Nephron (organoid): ENCODE measurements around the gene SLCO1A2.

Source experiments
- H3K27ac Mint-ChIP-seq, 3 experiments: 2 replicates each; pipeline ENCODE4 v1.8.0; 2020; ENCODE audit warnings: mixed read lengths in 3 of 3, mild to moderate bottlenecking in 2 of 3, moderate library complexity in 1 of 3
- H3K27me3 Mint-ChIP-seq: 2 replicates; pipeline ENCODE4 v1.8.0; 2021; ENCODE audit warnings: low read depth, mild to moderate bottlenecking, moderate library complexity, mixed read lengths
- H3K36me3 Mint-ChIP-seq: 2 replicates; pipeline ENCODE4 v1.8.0; 2020; ENCODE audit warnings: low read depth, mixed read lengths
- H3K4me1 Mint-ChIP-seq: 2 replicates; pipeline ENCODE4 v1.8.0; 2020; ENCODE audit warnings: mixed read lengths
- H3K4me3 Mint-ChIP-seq, 3 experiments: 2 replicates each; pipeline ENCODE4 v1.8.0; 2020; ENCODE audit warnings: mild to moderate bottlenecking in 3 of 3, mixed read lengths in 3 of 3, moderate library complexity in 2 of 3
- H3K9me3 Mint-ChIP-seq: 2 replicates; pipeline ENCODE4 v1.8.0; 2020; ENCODE audit warnings: mixed read lengths
- TF ChIP-seq, protein P1 (sequence below), 3 experiments: fragments of 200-600 bp; sonication (generic); IDR thresholded peaks; one replicate each; pipeline ENCODE4 v1.5.0; 2021; ENCODE audit warnings: antibody characterized with exemption in 3 of 3; ENCODE audit not compliant: unreplicated experiment in 3 of 3

SLCO1A2 gene

DNA sequence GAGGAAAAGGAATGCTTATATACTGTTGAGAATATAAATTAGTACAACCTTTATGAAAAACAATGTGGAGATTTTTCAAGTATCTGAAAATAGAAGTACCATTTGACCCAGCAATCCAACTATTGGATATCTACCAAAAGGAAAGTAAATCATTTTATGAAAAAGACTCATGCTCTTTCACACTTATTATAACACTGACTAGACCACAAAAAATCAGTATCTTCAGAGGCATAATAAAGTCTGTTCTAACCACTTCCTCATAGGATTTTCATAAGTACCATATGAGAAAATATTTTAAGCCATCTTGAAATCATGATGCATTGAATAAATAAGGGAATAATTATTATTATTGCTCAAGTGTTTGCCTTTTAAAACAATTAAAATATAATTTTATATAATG, 112.9 kb downstream of the SLCO1A2 start:
- H3K27me3 Mint-ChIP-seq = no peaks in the 10 kb centered on the region
- TF ChIP-seq, protein P1, sequence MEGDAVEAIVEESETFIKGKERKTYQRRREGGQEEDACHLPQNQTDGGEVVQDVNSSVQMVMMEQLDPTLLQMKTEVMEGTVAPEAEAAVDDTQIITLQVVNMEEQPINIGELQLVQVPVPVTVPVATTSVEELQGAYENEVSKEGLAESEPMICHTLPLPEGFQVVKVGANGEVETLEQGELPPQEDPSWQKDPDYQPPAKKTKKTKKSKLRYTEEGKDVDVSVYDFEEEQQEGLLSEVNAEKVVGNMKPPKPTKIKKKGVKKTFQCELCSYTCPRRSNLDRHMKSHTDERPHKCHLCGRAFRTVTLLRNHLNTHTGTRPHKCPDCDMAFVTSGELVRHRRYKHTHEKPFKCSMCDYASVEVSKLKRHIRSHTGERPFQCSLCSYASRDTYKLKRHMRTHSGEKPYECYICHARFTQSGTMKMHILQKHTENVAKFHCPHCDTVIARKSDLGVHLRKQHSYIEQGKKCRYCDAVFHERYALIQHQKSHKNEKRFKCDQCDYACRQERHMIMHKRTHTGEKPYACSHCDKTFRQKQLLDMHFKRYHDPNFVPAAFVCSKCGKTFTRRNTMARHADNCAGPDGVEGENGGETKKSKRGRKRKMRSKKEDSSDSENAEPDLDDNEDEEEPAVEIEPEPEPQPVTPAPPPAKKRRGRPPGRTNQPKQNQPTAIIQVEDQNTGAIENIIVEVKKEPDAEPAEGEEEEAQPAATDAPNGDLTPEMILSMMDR (IDR thresholded peaks at IDR 0.05; ENCODE audit: unreplicated experiment in 3 of 3) = no peak
- H3K36me3 Mint-ChIP-seq = no peaks in the 10 kb centered on the region
- H3K4me1 Mint-ChIP-seq = no peaks in the 10 kb centered on the region
- H3K4me3 Mint-ChIP-seq = no peak overlapping the region
- H3K27ac Mint-ChIP-seq = no peak overlapping the region
- H3K9me3 Mint-ChIP-seq = no peaks in the 10 kb centered on the region

DNA sequence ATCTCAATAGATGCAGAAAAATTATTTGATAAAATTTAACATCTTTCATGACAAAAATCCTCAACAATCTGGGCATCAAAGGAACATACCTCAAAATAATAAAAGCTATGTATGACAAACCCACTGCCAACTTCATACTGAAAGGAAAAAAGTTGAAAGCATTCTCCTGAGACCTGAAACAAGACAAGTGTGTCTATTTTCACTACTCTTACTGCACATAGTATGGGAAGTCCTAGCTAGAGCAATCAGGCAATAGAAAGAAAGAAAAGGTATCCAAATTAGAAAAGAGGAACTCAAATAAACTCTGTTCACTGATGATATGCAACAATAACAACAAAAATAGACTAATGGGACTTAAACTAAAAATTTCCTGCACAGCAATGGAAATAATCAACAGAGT, 113.6 kb downstream of the SLCO1A2 start:
- Mint-ChIP-seq H3K9me3 (no peaks in the 10 kb centered on the region), H3K27me3 (no peaks in the 10 kb centered on the region), H3K36me3 (no peaks in the 10 kb centered on the region), H3K4me3 (no peak overlapping the region), H3K4me1 (no peaks in the 10 kb centered on the region), H3K27ac (no peak overlapping the region)
- TF ChIP-seq, protein P1 (IDR thresholded peaks at IDR 0.05; ENCODE audit: unreplicated experiment in 3 of 3) = no peak

DNA sequence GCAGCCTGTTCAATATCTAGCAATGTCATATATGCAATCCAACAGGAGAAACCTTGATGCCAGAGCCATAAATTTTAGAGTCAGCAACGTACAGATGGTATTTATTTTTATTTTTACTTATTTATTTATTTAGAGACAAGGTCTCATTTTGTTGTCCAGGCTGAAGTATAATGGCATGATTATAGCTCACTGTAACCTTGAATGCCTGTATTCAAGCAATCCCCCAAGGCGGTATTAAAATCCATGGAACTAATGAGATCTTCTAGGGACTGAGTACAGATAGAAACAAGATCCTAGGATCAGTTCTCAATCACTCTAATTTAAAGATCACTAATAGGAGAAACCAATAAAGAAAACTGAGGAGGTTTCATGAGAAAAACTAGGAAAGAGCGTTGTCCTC, 114.5 kb downstream of the SLCO1A2 start:
- Mint-ChIP-seq H3K4me1 (no peaks in the 10 kb centered on the region), H3K27ac (no peak overlapping the region), H3K27me3 (no peaks in the 10 kb centered on the region), H3K36me3 (no peaks in the 10 kb centered on the region), H3K9me3 (no peaks in the 10 kb centered on the region), H3K4me3 (no peak overlapping the region)
- TF ChIP-seq, protein P1 (IDR thresholded peaks at IDR 0.05; ENCODE audit: unreplicated experiment in 3 of 3) = no peak

DNA sequence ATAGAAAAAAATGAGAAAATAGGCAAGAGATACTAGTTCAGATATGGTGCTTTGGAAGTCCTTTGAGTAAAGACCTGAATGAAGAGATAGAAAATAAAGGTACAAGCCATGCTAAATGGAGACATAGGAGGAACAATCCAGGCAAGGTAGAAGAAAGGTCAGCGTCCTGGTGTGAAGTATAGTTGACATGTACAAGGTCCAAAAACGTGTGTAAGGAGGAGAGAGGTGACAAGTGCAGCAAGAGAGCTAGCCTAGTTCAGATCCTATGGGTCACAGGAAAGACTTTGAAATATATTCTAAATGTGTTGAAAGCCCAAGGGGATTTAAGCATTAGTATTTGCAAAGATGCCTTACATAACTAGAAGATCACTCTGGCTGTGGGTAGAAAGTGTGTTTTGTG, 115.5 kb downstream of the SLCO1A2 start:
- H3K4me1 Mint-ChIP-seq = no peaks in the 10 kb centered on the region
- peaks cover 4% of the 10 kb centered on the region for H3K9me3 Mint-ChIP-seq
- no peak overlapping the region for H3K27ac Mint-ChIP-seq
- TF ChIP-seq, protein P1 (IDR thresholded peaks at IDR 0.05; ENCODE audit: unreplicated experiment in 3 of 3) = no peak
- H3K4me3 Mint-ChIP-seq = no peak overlapping the region
- no peaks in the 10 kb centered on the region for H3K36me3 Mint-ChIP-seq
- no peaks in the 10 kb centered on the region for H3K27me3 Mint-ChIP-seq
